LNCaP clone FGC (cell line): ENCODE results near the gene TMPRSS15.

Experiments
- DNase-seq: peaks from one replicate; pipeline ENCODE4 v3.0.0-alpha.2; 2011; ENCODE audit warnings: low read depth
- H3K4me3 ChIP-seq: 2 replicates; pipeline ENCODE4 v1.5.1; 2011; ENCODE audit warnings: mild to moderate bottlenecking, low read depth, low read length, control low read depth
- TF ChIP-seq, protein P1 (sequence below): IDR thresholded peaks from 2 replicates; pipeline ENCODE4 v1.5.1; 2012; ENCODE audit warnings: mild to moderate bottlenecking; ENCODE audit not compliant: control insufficient read depth, insufficient read depth; ENCODE audit errors: extremely low read depth

The TMPRSS15 gene

DNA sequence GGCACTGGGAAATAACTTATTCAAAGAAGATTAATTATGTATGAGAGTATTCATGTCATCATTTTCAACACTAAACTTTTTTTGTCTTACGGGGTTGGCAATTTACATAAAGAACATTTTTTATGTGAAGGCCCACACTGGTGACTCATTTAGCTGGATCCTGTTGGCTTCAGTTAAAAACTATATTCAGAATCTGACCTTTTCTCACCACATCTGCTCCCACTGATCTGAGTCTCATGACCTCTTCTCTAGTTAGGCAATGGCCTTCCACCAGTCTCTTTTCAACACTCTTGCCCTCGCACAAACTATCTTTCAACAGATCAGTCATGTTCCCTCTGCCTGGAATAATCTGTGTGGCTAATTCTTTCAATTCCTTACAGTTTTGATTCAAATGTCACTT is 53.4 kb downstream of the TMPRSS15 start:
- no peak for DNase-seq
- TF ChIP-seq, protein P1, sequence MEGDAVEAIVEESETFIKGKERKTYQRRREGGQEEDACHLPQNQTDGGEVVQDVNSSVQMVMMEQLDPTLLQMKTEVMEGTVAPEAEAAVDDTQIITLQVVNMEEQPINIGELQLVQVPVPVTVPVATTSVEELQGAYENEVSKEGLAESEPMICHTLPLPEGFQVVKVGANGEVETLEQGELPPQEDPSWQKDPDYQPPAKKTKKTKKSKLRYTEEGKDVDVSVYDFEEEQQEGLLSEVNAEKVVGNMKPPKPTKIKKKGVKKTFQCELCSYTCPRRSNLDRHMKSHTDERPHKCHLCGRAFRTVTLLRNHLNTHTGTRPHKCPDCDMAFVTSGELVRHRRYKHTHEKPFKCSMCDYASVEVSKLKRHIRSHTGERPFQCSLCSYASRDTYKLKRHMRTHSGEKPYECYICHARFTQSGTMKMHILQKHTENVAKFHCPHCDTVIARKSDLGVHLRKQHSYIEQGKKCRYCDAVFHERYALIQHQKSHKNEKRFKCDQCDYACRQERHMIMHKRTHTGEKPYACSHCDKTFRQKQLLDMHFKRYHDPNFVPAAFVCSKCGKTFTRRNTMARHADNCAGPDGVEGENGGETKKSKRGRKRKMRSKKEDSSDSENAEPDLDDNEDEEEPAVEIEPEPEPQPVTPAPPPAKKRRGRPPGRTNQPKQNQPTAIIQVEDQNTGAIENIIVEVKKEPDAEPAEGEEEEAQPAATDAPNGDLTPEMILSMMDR = no peak
- H3K4me3 ChIP-seq = no peak overlapping the region

DNA sequence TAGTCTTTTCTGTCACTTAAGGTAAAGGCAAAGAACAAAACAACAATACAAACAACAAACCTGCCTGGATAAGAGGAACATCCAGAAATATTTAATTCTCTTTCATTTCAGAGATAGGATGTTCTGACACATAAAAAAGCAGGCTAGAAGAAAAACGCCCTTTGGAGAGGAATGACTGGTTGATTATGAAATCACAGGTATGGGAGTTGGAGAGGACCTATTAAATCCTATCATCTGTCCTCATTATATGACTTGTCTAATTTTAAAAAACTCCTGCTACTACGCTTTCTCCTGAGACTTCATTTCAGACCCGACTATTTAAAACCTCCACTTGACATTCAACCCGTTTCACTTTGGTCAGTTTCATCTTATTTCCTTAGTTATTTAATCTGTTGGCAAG is 54.1 kb downstream of the TMPRSS15 start:
- TF ChIP-seq, protein P1 = no peak
- DNase-seq = no peak
- no peak overlapping the region for H3K4me3 ChIP-seq

DNA sequence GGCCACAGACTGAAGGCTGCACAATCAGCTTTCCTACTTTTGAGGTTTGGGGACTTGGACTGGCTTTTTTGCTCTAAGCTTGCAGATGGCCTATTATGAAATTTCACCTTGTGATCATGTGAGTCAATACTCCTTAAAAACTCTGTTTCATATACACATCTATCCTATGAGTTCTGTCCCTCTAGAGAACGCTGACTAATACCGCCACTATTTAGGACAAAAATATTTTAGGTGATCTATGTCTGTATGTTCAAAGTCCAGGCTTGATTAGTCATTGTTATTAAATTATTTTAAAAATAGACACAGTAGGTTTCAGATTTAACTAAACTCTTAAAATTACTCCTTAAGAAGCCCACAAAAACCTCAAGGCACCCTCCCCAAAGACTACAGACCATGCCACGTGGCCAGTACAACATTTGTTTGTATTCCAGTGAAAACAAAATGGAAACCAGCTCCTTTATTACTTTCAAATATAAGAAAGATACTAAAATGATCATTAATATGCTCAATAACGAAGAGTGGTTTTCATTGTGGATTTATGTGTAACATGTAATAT is 63.1 kb downstream of the TMPRSS15 start:
- H3K4me3 ChIP-seq = no peak overlapping the region
- DNase-seq = no peak
- TF ChIP-seq, protein P1 = no peak

DNA sequence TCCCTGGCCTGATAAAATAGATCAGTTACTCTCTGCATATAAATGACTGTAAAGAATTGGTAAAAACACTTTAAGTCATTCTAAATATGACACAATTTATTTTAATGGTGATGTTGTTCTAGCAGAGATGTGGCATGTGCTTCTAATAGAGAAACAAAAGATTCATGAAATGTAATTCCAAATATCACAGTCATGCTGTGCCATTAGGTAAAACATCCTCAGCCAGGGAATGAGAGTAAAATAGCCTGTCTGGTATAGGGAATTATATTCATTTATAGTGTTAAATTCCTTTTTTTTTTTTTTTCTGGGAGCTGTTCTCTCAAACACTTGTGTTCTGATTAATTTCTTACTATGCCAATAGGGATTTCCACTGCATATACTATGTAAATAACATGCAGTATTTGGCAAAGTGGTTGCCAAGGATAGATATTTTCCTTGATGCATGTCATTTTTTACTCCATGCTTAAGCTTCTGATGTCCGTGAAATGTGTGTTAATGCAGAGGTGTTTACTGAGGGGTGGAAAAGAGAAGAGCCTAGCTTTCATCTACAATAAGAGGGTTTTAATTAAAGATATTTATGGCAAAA is 67.8 kb downstream of the TMPRSS15 start:
- TF ChIP-seq, protein P1 = no peak
- H3K4me3 ChIP-seq = no peak overlapping the region
- no peak for DNase-seq

DNA sequence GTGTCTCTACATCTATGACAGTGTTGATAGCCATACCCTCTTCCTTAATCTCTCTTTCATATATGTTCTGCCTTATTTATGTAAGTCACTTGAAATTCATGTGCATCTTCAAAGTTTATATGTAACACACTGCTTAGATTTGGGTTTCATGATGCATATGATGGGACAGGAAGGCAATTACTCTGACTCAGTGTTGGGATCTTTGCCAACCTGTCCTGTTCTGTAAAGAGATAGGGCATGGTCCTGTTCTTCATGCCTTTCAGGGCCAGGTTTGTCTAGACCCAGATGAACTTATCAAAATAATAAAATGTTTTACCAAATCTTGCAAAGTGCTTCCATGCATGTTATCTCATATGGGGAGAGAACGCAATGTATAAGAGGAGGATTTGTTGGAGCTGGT is 69.5 kb downstream of the TMPRSS15 start:
- TF ChIP-seq, protein P1 = no peak
- no peak for DNase-seq
- H3K4me3 ChIP-seq = no peak overlapping the region

DNA sequence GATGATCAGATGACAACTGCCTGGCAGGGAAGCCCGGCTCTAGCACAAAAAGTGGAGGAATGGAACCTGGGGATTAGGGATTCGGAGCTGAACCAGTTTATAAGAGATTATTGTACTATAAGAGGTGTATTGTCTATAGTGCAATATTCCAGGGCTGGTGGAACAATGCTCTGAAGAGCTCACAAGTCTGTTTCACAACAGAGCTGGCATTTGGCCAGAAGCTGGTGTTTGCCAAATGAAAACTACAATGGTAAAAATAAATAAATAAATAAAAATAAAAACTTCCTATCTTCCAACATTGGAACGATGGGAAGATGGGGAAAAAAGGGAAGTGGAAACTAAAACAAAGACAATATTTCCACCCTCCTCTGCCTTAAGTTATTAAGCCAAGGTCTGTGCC is 85.4 kb downstream of the TMPRSS15 start:
- TF ChIP-seq, protein P1 = no peak
- no peak overlapping the region for H3K4me3 ChIP-seq
- DNase-seq = no peak

DNA sequence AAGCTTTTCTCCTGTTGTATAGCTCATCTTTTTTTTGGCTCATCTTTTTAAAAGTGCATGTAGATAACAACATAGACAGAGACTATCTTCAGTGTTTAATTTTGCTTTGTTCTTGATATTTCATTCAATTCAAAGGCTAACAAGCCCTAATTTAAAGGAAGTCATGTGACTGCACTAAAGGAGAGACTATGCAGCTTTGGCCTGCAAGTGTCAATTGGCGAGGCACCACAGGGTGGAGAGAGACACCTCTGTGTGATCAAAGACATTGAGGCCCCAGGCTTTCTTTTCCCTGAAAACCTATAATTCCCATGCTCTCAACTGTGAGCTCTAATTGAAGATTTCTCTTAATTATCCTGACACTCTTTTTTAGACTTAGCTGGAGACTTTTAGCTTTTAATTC is 105.4 kb downstream of the TMPRSS15 start:
- TF ChIP-seq, protein P1 = no peak
- DNase-seq = no peak
- H3K4me3 ChIP-seq = no peak overlapping the region
